ENCODE measurements around the gene PCDHA10.
"Not testable (repeated sequence)": the region's sequence is repeated elsewhere in the genome, so short reads cannot be mapped to it uniquely, and the experiment has no call there.

Gene PCDHA10

GRCh38 chr5:140842798-140843733 is 12.6 kb upstream of the PCDHA10 start:
- DNase-seq, result no peak

DNA sequence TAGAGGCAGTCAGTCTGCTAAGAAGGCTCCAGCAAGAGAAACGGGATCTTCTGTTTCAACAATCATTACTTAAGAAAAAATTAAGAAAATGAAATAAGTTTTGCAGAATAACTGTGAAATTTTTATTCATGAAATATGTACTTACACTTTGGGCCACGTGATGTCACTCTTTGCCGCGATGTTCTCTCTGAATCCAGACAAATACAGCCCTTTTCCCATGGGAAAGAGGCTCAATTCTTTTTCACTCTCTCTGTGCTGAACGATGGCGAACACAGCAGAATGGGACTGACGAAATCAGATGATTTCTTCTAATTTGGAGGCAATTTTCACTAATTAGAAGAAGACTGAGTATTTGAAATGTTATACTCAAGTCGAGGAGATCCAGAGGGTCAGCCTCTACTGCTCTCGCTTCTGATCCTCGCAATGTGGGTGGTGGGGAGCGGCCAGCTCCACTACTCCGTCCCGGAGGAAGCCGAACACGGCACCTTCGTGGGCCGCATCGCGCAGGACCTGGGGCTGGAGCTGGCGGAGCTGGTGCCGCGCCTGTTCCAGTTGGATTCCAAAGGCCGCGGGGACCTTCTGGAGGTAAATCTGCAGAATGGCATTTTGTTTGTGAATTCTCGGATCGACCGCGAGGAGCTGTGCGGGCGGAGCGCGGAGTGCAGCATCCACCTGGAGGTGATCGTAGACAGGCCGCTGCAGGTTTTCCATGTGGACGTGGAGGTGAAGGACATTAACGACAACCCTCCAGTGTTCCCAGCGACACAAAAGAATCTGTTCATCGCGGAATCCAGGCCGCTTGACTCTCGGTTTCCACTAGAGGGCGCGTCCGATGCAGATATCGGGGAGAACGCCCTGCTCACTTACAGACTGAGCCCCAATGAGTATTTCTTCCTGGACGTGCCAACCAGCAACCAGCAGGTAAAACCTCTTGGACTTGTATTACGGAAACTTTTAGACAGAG is 7.3 kb upstream of the PCDHA10 start, which contains the start of gene PCDHA9:
Gene PCDHA9 (plus strand): TSS at position 244 of the 964 bp plus-strand sequence. CDS start 114 bp downstream, at position 358.
- peak; percentile 67 for DNase-seq

GRCh38 chr5:140849831-140850634 is 5.7 kb upstream of the PCDHA10 start:
- not testable (repeated sequence) for DNase-seq

DNA sequence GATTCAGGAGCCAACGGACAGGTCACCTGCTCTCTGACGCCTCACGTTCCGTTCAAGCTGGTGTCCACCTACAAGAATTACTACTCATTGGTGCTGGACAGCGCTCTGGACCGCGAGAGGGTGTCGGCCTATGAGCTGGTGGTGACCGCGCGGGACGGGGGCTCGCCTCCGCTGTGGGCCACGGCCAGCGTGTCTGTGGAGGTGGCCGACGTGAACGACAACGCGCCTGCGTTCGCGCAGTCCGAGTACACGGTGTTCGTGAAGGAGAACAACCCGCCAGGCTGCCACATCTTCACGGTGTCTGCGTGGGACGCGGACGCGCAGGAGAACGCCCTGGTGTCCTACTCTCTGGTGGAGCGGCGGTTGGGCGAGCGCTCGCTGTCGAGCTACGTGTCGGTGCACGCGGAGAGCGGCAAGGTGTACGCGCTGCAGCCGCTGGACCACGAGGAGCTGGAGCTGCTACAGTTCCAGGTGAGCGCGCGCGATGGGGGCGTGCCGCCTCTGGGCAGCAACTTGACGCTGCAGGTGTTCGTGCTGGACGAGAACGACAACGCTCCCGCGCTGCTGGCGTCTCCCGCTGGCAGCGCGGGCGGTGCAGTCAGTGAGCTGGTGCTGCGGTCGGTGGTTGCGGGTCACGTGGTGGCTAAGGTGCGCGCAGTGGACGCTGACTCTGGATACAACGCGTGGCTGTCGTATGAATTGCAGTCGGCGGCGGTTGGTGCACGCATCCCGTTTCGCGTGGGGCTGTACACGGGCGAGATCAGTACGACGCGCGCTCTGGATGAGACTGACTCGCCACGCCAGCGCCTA is 1.7 kb downstream of the PCDHA10 start:
- no peak for DNase-seq

GRCh38 chr5:140857987-140858240 is 2.2 kb downstream of the PCDHA10 start:
- no peak for DNase-seq

DNA sequence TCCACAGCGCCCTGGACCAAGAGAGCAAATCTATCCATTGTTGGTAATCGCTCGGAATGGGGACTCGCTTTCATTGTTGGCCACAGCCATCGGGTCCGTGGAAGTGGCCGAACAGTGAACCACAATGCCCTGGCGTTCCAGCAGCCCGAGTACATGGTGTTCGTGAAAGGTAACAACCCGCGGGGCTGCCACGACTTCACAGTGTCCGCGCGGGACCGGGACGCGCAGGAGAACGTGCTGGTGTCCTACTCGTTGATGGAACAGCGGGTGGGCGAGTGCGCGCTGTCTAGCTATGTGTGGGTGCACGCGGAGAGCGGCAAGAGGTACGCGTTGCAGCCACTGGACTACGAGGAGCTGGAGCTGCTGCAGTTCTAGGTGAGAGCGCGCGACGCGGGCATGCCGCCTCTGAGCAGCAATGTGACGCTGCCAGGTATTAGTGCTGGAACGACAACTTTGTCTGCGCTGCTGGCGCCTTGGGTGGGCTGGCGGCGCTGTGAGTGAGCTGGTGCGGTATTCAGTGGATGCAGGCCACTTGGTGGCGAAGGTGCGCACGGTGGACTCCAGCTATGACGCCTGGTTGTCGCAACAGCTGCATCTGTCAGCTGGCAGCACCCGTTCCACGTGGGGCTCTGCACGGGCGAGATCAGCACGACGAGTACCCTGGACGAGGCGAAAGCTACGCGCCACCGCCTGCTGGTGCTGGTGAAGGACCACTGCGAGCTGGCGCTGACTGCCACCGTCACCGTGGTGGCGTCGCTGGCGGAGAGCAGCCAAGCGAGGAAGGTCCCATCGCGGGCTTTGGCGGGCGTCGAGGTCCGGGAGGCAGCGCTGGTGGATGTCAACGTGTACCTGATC is 7.0 kb downstream of the PCDHA10 start:
- DNase-seq, result no peak

DNA sequence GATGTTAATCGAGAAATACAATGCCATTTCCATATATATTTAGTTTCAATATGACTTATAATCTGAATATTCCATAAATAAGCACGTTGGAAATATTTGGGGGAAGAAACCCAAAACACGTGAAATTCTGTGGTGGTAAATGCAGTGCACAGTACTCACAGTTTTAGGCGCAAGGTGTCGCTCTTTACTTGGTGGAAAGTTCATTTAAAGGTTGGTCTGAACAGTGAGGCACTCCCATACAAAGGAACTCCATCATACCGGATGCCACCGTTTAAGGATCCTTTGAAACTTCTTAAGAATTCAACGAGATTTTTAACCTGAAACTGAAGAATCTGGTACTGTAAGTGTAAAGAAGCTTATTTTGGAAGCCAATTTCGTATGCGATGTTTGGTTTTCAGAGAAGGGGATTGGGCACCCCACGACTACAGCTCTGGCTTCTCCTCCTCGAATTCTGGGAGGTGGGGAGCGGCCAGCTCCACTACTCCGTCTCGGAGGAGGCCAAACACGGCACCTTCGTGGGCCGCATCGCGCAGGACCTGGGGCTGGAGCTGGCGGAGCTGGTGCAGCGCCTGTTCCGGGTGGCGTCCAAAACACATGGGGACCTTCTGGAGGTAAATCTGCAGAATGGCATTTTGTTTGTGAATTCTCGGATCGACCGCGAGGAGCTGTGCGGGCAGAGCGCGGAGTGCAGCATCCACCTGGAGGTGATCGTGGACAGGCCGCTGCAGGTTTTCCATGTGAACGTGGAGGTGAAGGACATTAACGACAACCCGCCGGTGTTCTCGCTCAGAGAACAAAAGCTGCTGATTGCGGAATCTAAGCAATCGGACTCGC is 13.2 kb downstream of the PCDHA10 start, which contains the start of gene PCDHA11:
Gene PCDHA11 (plus strand): TSS at position 237 of the 834 bp plus-strand sequence. CDS start 147 bp downstream, at position 384.
- peak; percentile 41 for DNase-seq

GRCh38 chr5:140869555-140869886 is 13.8 kb downstream of the PCDHA10 start:
- DNase-seq, result no peak

DNA sequence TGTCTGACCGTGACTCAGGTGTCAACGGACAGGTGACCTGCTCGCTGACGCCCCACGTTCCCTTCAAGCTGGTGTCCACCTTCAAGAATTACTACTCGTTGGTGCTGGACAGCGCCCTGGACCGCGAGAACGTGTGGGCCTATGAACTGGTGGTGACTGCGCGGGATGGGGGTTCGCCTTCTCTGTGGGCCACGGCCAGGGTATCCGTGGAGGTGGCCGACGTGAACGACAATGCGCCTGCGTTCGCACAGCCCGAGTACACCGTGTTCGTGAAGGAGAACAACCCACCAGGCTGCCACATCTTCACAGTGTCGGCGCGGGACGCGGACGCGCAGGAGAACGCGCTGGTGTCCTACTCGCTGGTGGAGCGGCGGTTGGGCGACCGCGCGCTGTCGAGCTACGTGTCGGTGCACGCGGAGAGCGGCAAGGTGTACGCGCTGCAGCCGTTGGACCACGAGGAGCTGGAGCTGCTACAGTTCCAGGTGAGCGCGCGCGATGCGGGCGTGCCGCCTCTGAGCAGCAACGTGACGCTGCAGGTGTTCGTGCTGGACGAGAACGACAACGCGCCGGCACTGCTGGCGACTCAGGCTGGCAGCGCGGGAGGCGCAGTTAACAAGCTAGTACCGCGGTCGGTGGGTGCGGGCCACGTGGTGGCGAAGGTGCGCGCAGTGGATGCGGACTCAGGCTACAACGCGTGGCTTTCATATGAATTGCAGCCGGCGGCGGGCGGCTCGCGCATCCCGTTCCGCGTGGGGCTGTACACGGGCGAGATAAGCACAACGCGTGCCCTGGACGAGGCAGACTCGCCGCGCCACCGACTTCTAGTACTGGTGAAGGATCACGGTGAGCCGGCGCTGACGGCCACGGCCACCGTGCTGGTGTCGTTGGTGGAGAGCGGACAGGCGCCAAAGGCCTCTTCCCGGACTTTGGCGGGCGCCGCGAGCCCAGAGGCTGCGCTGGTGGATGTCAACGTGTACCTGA is 14.8 kb downstream of the PCDHA10 start:
- DNase-seq, result no peak

DNA sequence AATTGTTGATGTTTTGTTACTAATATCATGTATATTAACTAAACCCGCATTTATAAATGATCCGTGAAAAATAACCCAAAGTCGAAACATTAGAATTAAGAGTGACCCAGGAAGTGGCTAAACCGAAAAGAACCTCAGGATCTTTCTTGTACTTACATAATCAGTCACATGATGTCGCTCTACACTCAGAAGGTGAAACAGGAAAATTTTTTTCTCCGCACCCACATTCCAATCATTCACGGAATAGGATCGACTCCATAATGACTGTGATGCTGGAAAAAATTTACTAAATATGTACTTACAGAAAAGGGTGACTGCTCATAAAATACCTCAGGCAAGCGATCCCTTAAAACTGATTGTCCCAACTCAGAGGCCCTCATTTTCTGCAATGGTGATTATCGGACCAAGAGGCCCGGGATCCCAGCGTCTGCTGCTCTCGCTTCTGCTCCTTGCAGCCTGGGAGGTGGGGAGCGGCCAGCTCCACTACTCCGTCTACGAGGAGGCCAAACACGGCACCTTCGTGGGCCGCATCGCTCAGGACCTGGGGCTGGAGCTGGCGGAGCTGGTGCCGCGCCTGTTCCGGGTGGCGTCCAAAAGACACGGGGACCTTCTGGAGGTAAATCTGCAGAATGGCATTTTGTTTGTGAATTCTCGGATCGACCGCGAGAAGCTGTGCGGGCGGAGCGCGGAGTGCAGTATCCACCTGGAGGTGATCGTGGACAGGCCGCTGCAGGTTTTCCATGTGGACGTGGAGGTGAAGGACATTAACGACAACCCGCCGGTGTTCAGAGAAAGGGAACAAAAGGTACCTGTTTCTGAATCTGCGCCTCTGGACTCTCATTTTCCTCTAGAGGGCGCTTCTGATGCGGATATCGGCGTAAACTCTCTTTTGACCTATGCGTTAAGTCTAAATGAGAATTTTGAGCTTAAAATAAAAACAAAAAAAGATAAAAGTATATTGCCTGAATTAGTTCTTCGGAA is 19.7 kb downstream of the PCDHA10 start, which contains the start of gene PCDHA12:
Gene PCDHA12 (plus strand): TSS at position 224 of the 981 bp plus-strand sequence. CDS start 165 bp downstream, at position 389.
- DNase-seq, result no peak

- not testable (repeated sequence) for DNase-seq
These were observed 21.0 kb downstream of the PCDHA10 start for GRCh38 chr5:140876541-140877261.

- DNase-seq, result no peak
These were observed 21.5 kb downstream of the PCDHA10 start for GRCh38 chr5:140877262-140877581.

GRCh38 chr5:140881889-140882590 is 26.3 kb downstream of the PCDHA10 start, which contains the start of gene PCDHA13:
Gene PCDHA13, plus strand, starts transcription at chr5:140882124. Its CDS starts 145 bp downstream, at chr5:140882269.
- DNase-seq, result no peak

GRCh38 chr5:140882591-140882899 is 26.8 kb downstream of the PCDHA10 start:
- DNase-seq, result no peak

GRCh38 chr5:140883373-140883772 is 27.7 kb downstream of the PCDHA10 start:
- no peak for DNase-seq

Data from NCI-H1436 (cell line).